Measurements from ENCODE around the gene GFM2.
"Not testable (repeated sequence)": the region's sequence is repeated elsewhere in the genome, so short reads cannot be mapped to it uniquely, and the experiment has no call there.

The GFM2 gene

DNA sequence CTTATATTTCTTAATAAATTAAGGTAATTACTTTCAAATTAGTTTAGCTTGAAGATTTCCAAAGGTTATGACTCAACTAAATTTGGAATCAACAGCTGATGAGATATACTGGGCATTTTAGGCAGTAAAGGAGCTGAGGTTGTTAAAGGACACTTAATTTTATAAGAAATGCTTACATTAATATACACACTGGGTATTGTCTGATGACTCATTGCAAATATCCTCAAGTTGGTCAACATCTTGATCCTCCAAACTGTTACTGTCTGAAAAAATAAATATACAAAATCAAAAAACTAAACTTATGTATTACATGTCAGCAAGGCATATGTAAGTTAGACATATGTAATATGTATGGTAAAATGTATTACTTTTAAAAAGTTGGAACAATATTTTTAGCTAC, 3.4 kb downstream of the GFM2 start:
- no peak overlapping the region for H3K4me3 ChIP-seq (ENCODE audit: low read depth, low read length)
- no peak for DNase-seq (ENCODE audit: low read depth)
- TF ChIP-seq, protein P1, sequence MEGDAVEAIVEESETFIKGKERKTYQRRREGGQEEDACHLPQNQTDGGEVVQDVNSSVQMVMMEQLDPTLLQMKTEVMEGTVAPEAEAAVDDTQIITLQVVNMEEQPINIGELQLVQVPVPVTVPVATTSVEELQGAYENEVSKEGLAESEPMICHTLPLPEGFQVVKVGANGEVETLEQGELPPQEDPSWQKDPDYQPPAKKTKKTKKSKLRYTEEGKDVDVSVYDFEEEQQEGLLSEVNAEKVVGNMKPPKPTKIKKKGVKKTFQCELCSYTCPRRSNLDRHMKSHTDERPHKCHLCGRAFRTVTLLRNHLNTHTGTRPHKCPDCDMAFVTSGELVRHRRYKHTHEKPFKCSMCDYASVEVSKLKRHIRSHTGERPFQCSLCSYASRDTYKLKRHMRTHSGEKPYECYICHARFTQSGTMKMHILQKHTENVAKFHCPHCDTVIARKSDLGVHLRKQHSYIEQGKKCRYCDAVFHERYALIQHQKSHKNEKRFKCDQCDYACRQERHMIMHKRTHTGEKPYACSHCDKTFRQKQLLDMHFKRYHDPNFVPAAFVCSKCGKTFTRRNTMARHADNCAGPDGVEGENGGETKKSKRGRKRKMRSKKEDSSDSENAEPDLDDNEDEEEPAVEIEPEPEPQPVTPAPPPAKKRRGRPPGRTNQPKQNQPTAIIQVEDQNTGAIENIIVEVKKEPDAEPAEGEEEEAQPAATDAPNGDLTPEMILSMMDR (IDR thresholded peaks at IDR 0.05; ENCODE audit: insufficient read depth, low read depth, low read length, missing control alignments): no peak

DNA sequence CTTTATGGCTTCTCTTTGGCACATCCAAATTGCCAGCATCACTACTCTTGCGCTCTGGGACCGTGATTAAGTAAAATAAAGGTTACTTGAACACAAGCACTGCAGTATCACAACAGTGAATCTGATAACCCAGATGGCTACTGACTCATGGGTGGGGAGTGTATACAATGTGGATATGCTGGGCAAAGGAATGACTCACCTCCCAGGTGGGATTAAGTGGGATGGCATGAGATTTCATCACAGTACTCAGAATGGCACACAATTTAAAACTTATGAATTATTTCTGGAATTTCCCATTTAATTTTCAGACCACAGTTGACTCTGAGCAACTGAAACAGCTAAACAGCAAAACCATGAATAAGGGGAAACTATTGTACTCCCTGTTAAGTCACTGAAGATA, 4.3 kb downstream of the GFM2 start:
- TF ChIP-seq, protein P1 (IDR thresholded peaks at IDR 0.05; ENCODE audit: insufficient read depth, low read depth, low read length, missing control alignments): no peak
- no peak for DNase-seq (ENCODE audit: low read depth)
- H3K4me3 ChIP-seq (ENCODE audit: low read depth, low read length): no peak overlapping the region

DNA sequence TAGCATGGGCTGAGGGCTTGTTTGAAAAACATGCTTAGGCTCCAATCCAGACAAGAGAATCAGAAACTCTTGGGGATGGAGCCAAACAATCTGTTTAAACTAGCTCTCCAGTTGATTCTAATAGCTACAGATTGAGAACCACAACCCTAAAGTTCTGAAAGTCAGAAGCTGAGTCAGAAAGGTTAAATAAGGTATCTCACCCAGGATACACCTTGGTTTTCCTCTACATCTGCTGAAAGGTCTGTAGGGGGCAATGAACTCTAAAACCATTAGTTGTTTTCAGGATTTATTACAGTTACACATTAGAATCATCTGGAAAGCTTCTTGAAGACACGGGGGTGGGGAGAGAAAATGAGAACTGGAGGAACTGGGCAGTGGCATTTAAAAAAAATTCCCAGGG, 5.7 kb downstream of the GFM2 start:
- TF ChIP-seq, protein P1 (IDR thresholded peaks at IDR 0.05; ENCODE audit: insufficient read depth, low read depth, low read length, missing control alignments): no peak
- DNase-seq (ENCODE audit: low read depth): no peak
- H3K4me3 ChIP-seq (ENCODE audit: low read depth, low read length): no peak overlapping the region

DNA sequence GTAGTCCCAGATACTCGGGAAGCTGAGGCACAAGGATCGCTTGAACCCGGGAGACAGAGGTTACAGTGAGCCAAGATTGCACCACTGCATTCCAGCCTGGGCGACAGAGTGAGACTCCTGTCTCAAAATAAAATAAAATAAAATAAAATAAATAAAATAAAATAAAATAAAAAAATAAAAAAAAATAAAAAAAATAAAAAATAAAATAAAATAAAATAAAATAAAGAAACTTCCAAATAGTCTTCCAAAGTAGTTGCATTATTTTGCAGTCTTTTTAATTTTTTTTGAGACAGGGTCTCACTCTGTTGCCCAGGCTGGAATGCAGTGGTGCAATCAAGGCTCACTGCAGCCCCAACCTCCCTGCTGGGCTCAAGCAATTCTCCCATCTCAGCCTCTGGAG, 18.2 kb downstream of the GFM2 start:
- not testable (repeated sequence) for H3K4me3 ChIP-seq (ENCODE audit: low read depth, low read length); DNase-seq (ENCODE audit: low read depth)

DNA sequence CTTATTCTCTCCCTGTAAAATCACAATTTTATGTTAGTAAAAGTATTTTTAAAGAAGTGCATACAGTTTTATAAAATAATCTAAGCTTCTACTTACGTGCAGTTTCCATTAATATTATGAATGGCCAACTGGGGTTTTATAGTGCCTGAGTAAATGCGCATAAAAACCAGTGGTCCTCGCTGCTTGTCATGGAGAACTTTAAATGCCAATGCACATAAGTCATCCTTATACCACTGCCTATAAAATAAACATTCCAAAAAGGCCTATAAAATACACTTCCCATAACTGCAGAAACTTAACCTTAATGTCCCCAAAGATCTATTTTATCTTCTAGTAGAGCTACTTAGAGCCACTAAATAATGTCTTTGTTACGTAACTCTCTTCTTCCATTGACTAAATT, 28.5 kb downstream of the GFM2 start:
- TF ChIP-seq, protein P1 (IDR thresholded peaks at IDR 0.05; ENCODE audit: insufficient read depth, low read depth, low read length, missing control alignments): no peak
- H3K4me3 ChIP-seq (ENCODE audit: low read depth, low read length): no peak overlapping the region
- no peak for DNase-seq (ENCODE audit: low read depth)

DNA sequence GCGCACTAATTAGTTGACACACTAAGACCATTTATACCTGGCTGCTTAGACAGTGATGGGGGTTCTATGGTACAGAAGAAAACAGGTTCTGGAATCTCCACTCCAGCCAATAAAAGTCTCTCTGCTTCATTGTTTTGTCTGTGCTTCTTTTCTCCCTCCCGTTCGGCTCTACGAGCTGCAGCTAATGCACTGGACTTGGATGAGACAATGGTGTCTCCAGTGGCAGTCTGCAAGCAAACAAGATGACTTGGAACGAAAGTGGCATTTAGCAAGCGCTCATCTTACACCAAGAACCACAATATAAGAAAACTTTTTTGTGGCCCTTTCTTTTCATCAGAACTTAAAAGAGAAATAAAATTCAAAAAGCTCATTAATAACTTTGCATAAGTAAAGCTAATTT, 30.2 kb downstream of the GFM2 start:
- H3K4me3 ChIP-seq (ENCODE audit: low read depth, low read length): no peak overlapping the region
- no peak for DNase-seq (ENCODE audit: low read depth)
- TF ChIP-seq, protein P1 (IDR thresholded peaks at IDR 0.05; ENCODE audit: insufficient read depth, low read depth, low read length, missing control alignments): no peak

DNA sequence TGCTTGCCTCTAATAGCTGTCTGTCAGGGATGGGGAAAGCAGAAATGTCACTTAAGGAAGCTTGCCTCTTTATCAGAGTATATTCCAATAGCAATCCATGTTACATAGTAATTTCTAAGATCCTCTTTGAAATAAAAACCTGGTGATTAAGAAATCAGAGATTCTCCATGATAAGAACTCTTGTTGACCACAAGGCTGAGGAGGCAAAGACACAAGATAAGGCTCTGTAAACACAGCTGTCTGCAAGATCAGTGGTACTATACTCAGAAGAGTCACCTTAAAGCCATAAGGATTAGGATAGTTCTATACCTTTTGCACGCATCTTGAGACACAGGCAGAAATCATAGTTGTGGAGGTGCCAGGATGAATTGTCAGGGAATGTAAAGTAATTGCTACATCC, 41.6 kb downstream of the GFM2 start:
- no peak overlapping the region for H3K4me3 ChIP-seq (ENCODE audit: low read depth, low read length)
- no peak for DNase-seq (ENCODE audit: low read depth)
- TF ChIP-seq, protein P1 (IDR thresholded peaks at IDR 0.05; ENCODE audit: insufficient read depth, low read depth, low read length, missing control alignments): no peak

DNA sequence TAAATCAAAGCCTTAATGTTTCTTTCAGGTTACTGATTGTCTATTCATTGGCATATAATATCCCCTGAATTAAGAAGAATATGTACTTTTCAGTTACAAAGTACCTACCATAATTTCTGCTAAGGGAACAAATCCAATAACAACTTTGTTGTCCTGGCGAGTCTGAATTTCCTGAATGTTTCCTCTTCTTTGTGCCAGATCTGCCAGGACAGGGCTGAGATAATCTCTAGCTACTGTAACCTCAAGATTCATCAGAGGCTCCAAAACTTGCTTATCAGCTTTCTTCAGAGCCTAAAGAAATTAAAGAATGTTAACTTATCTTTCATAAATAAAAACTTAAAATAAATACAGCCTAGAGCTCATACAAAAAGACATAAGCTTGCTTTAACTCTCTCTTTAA, 44.6 kb downstream of the GFM2 start:
- no peak overlapping the region for H3K4me3 ChIP-seq (ENCODE audit: low read depth, low read length)
- no peak for DNase-seq (ENCODE audit: low read depth)
- TF ChIP-seq, protein P1 (IDR thresholded peaks at IDR 0.05; ENCODE audit: insufficient read depth, low read depth, low read length, missing control alignments): no peak
